GM19467 (cell line): ENCODE results near the gene ENOX2.

Experiments
- ATAC-seq: cut with Tn5 transposase; IDR thresholded peaks from one replicate; pipeline ENCODE4 v1.9.1; 2021; ENCODE audit warnings: mild to moderate bottlenecking, moderate library complexity; ENCODE audit not compliant: unreplicated experiment

ENOX2 gene

DNA sequence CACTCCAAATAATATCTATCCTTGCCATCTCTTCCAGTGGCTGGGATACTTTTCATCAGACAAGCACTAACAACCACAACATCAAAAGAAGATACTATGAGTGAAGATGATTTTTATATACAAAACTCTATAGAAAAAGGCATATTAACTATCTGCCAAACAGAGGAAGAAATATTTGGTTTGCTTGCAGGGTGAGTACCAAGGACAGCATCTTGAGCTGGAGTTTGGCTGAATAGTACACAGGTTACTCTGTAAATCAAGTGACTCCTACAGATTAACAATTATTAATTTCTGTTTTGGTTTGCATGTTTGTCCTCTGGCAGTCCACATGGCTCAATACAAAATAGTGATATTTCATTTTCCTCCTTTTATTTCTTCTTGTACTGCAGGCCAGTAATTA is 253.3 kb downstream of the ENOX2 start:
- ATAC-seq = no peak

DNA sequence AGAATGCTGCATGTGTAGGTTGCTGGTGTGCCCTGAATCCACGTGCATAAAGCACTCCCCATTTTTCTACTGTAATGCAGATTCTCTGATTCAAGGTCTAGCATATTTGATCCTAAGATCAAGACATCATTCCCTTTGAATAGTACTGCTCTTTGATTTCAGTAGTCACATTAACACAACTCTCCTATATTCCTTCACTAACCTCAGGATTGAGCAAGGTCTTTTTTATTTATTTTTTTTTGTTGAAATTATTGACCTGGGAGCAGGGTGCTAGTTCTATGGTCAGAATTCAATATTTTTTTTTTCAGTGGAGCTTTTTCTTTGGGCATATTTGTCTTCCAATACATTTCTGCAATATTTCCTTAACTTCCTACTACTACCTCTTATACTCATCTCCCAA is 255.5 kb downstream of the ENOX2 start:
- no peak for ATAC-seq

DNA sequence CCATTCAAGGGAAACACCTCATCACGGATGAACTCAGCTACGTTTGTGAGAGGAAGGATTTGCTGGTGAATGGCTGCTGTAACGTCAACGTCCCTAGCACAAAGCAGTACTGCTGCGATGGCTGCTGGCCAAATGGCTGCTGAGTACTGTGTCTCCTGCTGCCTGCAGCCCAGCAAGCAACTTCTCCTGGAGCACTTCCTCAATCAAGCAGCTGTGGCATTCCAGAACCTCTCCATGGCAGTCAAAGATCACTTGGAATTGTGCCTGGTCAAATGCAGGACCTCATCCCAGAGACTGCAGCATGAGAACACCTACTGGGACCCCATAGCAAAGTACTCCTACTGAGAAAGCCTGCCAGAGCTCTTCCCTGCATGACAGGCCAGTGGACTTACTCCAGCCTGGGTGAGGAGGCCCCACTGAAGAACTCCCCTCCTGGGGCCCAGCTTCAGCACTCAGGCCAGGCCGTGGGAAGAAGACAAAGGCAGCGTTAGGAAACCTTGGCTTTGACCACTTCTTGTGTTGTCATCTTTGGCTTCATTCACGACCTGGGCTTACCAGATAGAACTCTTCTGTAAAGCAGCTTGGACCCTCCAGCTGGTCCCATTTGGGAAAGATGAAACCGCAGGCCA is 256.9 kb downstream of the ENOX2 start:
- no peak for ATAC-seq

GRCh38 chrX:130637591-130637990 is 265.4 kb downstream of the ENOX2 start:
- ATAC-seq = no peak

GRCh38 chrX:130636277-130636676 is 266.7 kb downstream of the ENOX2 start:
- ATAC-seq = no peak

GRCh38 chrX:130631011-130631410 is 272.0 kb downstream of the ENOX2 start:
- no peak for ATAC-seq

DNA sequence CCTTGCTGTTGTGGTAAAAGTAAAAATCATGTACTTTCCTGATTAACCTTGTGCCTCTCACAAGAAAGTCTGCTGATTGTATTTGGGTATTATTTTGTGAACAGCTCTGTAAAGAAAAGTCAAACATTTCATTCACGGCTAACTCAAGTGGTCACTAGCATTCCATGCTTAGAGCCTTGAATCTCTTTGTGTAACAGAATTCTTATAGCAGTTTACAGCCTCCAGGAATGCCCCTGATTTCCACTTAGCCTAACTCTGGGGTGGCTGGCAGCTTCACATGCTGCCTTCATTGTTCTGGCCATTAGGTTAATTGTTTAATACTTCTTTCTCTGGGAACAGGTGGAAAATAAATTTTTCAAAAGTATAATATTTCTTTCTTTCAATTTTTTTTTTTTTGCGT is 274.5 kb downstream of the ENOX2 start:
- ATAC-seq = no peak

GRCh38 chrX:130626521-130626920 is 276.5 kb downstream of the ENOX2 start:
- ATAC-seq = no peak

- ATAC-seq = no peak
Observed at GRCh38 chrX:130625386-130625785, 277.6 kb downstream of the ENOX2 start.

DNA sequence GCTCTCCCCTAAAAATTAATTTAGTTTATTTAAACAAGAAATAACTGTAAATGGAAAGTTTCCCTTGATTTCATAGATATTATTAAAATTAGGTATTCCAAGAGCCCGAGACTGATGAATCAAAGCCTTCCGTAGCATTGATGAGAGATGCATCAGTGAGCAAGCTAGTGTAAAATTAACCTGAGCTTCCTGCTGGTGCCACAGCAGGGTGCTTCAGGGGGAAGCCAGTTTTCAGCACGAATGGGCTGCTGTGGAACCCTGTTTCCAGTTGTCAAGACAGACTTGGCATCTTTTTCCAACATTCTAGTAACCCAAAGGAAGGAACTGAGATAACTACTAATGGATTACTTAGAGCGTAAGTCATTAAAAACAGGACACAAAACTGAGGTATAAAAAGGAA is 279.5 kb downstream of the ENOX2 start:
- no peak for ATAC-seq

DNA sequence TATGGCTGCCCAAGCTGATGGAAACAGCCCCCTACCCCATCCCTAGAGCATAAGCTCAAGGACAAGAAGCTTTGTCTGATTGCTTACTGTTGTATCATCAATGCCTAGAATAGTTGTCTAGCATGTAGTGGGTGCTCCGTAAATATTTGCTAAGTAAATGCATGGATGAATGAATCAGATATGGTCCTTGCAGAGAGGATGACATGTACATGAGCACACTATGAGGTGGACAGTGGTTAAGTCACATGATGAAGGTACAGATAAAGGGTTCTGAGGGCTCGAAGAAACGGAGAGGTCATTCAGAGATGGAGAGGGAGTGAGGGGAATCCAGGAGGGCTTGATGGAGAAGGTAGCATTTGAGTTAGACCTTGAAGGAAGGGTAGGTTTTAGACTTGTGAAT is 287.1 kb downstream of the ENOX2 start:
- no peak for ATAC-seq

DNA sequence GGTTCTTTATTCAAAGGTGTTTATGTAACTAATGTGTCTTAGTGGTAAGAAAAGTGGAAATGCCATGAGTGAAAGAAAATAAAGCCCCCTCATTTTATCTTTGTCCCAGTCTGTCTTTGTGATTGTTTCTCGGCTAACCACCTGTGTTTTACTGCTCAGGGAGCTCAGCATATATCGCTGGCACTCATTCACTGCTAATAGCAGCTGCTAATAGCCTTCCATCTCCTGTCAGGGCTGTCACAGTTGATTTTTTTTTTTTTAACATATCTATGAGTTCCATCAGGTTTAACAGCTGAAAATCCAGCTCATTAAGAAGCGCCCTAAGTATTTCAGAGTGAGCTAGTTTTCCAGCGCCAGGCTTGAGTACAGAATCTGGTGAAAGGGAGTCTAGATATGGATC is 295.6 kb downstream of the ENOX2 start:
- no peak for ATAC-seq

GRCh38 chrX:130606425-130606824 is 296.6 kb downstream of the ENOX2 start:
- no peak for ATAC-seq

DNA sequence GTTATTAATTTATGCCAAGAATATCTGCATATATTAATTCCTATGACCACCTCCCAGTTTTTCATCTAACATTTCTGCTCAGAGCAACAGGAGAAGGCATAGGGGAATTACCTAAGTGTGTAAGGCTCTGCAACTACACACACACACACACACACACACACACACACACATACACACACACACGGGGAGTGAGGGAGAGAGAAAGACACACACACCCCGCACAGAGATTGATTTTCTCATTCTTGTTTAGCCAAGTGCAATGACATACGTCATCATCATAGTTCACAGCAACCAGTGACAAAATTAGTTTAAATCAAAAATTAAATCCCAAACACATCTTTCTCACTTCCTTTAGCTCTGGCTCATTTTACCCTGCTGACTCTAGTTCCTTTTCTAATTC is 298.1 kb downstream of the ENOX2 start:
- no peak for ATAC-seq

DNA sequence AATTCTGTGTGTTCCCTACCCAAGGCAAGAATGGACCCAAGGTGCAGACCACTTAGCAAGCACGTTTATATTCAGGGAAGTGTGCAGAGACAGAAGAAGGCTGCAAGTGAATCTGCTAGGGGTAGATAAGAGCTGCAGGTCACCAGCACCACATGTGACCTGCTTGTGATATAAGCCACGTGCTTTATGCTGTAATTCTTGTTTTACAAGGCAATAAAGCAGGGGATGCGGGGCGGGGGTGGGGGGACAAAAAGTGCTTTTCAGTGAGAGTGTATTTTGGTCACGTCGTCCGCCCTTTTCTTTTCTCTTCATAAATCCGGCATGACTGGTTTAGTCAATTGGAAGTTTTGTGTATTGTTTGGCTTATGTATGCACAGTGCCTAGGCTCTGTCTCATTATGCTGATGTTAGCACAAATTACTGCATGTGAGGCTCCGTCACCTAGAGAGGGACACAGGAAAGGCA is 308.5 kb downstream of the ENOX2 start:
- ATAC-seq = no peak

- no peak for ATAC-seq
Observed at GRCh38 chrX:130593911-130594310, 309.1 kb downstream of the ENOX2 start.

DNA sequence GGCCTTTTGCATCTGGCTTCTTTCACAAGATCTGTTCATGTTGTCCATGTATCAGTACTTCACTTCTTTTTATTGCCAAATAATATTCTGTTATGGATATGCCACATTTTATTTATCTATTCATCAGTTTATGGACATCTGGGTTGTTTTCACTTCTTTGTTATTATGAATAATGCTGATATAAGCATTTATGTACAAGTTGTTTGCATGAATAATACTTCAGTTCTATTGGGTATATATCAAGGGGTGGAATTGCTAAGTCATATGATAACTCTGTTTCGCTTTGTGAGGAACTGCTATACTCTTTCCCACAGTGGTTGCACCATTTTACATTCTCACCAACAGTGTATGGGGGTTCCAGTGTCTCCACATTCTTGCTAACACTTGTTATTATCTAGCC is 310.8 kb downstream of the ENOX2 start:
- ATAC-seq = no peak

GRCh38 chrX:130578906-130579305 is 324.1 kb downstream of the ENOX2 start:
- ATAC-seq = no peak

- ATAC-seq = no peak
Observed at GRCh38 chrX:130577431-130577830, 325.6 kb downstream of the ENOX2 start.

GRCh38 chrX:130575831-130576389 is 327.1 kb downstream of the ENOX2 start:
- ATAC-seq = peak; percentile 63
